Stimulated activated CD8-positive, alpha-beta memory T cell treated with anti-CD3 and anti-CD28 coated beads, Interleukin-7, amount 100 ng/mL, for 4 hours (primary cell): Measurements from ENCODE around the gene C16orf92.

ENCODE experiments used
- DNase-seq, 2 donors: peaks; one replicate each; pipeline ENCODE4 v3.0.0-alpha.2; 2020; ENCODE audit warnings: low read depth in 2 of 2

Gene C16orf92, protein sequence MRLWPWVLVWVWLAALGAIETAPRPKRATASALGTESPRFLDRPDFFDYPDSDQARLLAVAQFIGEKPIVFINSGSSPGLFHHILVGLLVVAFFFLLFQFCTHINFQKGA

GRCh38 chr16:30022887-30023286, at the start of gene C16orf92:
Gene C16orf92, plus strand, starts transcription at chr16:30023198. Its CDS starts 143 bp downstream, at chr16:30023341.
- no peak for DNase-seq

DNA sequence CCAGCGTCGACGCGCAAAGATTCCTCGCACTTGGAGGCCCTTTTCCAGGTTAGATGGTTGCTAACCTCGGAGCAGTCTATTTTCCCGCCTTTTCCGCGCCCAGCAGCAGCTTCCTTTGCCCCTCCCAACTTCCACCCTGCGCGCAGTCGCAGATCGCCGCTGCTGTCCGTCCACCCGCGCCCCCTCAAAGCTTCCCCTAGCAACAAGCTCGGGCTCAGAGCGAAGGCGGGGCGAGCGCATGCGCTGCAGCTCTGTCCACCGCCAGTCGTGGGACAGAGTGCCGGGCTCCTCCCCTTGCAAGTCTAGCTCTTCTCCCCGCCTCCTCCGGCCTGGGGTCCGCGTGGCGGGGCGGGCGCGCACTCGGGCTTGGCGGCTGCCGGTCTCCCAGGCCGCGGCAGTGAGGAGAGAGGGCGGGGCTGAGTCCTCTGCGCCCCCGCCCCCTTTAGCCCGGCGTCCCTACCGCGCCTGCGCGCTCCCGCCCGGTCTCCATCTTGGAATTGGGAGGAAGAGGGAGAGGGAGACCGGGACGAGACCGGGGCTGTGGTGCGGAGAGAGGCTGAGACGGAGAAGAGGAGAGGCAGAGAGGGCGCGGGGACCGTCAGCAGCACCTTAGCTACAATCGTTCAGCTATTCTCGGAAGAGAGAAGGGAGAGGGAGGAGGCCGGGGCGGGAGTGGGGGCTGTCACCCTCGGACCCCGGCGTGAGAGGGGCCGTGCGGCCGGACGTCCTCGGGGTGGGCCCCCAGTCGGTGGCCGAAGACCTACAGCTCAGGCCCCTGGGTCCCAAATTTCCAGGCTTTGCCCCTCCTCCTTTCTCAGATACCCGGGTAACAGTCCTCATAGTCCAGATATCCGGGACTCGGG, 49.4 kb upstream of the C16orf92 start, which contains the start of gene TAOK2:
TSS of gene TAOK2 (plus strand) at position 485 of the 863 bp plus-strand sequence. CDS start 3,905 bp downstream, outside the sequence.
- DNase-seq: peak; percentile 86 to 95

GRCh38 chr16:29974291-29975133, 48.5 kb upstream of the C16orf92 start:
- no peak for DNase-seq

- DNase-seq: no peak
These were observed 47.9 kb upstream of the C16orf92 start for GRCh38 chr16:29975134-29975538.

DNA sequence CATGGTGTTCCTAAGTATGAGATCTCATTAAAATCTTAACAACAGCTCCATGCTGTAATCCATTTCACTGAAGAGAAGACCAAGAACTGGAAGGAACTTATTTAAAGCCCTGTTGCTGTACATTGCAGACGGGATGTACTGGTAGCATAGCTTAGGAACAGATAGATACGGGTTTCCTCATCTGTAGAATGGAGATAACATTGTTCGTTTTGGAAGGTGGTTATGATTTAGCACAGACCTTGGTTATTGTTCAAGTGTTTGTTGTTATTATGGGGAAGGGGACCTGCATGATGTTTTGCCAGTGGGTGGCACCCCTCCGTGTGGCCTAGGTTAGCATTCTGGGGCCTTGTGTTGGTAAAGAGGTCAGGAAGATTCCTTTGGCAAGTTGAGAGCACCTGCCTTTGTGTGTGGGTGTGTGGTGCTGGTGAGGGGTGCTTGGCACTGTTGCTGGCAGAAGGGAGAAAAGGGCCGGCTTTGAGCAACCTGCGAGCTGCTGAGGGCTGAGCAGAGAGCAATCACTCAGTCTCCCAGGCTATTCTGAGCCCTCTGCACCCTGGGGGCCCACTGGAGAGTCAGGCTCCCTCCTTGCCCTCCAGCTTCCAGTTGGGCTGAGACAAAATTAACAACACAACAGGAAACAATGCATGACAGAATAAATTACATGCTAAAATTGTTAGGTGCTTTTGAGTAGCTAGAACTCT, 47.0 kb upstream of the C16orf92 start:
- DNase-seq: no peak

DNA sequence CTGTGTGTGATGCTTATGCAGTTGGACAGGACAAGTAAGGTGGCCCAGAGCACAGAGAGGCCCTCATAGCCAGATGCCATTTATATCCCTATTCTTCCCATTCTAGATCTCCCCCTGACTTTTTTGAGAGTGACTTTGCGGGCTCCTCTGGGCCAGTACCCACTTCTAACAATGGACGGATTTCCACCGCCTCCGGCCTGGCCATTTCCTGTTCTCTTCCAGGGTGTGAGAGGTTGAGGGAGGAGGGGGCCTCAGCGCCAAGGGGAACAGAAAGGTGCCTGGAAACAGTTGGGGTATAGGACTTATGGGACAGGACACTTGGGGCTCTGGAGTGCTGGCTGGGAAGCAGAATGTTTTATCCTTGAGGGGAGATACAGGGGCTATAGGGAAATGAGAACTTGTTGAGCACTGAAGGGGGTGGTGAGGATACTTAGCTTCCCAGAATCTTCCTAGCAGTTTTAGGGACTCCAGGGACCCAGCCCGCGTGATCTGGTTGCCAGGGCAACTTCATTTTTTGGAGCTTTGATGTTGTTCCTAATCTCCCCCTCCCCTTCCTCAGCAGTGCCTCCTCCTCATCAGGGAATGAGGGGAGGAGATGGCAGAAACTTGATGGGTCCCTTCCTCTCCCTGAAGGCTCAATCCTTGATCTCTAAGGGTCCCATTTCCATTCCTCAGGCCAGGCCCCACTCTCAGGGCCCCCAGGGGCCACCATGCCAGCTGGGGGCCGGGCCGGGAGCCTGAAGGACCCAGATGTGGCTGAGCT, 45.8 kb upstream of the C16orf92 start:
- no peak for DNase-seq

DNA sequence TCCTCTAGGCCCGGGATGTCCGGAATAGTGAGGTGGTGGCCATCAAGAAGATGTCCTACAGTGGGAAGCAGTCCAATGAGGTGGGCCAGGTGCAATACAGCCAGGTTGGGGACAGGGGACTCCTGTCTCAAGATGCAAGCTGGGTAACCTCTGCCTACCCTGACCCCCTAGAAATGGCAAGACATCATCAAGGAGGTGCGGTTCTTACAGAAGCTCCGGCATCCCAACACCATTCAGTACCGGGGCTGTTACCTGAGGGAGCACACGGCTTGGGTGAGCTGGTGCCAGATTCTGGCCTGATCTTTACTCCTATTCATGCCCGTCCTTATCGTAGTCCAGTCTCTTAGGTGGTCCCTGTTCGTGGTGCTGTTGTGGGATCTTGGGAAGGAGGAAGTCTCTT, 44.9 kb upstream of the C16orf92 start:
- DNase-seq: no peak

GRCh38 chr16:29978564-29979270, 44.3 kb upstream of the C16orf92 start:
- no peak for DNase-seq

DNA sequence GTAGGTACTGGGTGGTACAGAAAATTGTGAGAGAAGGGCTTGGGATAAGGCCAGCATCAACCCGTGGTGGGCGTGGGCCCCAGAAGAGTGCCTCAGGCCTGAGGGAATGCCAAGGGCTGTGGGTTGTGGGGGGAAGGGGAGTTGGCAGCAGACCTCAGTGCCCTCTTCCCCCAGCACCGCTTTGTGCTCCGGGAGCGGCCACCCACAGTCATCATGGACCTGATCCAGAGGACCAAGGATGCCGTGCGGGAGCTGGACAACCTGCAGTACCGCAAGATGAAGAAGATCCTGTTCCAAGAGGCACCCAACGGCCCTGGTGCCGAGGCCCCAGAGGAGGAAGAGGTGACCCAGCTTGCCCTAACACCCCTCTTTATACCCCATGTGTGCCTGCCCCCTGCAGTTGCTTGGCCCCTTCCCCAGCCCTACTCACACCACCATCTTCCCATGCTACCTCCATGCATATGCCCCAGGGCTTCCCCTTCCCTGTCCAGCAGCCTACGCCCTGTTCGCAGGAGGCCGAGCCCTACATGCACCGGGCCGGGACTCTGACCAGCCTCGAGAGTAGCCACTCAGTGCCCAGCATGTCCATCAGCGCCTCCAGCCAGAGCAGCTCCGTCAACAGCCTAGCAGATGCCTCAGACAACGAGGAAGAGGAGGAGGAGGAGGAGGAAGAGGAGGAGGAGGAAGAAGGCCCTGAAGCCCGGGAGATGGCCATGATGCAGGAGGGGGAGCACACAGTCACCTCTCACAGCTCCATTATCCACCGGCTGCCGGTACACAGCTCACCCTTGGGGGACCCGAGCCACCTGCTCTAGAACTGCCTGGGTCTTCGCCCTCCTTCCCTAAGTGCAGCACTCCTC, 40.2 kb upstream of the C16orf92 start:
- DNase-seq: no peak

GRCh38 chr16:29983420-29984136, 39.4 kb upstream of the C16orf92 start:
- DNase-seq: no peak

DNA sequence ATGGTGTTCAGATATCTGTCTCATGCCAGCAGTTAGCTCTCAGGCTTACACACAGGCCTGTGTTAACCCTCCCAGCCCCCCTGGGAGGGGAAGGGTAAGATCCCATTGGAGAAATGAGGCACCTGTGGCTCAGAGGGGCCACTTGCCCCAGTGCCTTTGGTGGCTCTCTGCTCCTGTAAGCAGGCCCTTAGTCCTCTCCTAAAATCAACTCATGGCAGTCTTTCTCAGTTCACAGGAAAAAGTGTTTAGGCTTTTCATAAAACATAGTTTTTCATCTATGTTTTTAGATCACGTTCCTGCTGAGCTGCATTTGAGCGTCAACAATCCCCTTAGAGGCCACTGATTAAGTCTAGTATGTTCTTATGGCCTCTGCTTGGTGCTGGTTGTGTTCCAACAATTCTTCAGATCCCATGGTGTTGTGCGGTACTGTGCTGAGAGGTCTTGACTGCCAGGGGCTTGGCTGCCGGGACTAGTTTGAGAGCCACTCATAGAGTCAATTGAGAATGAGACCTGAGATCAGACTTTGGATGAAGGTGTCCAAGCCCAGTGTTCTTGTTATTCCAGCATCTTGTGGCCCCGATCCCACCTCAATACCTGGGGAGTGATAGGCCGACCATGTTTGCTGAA, 38.7 kb upstream of the C16orf92 start:
- DNase-seq: no peak

- no peak for DNase-seq
These were observed 38.2 kb upstream of the C16orf92 start for GRCh38 chr16:29984764-29985147.

GRCh38 chr16:29985271-29985811, 37.7 kb upstream of the C16orf92 start:
- DNase-seq: no peak

- DNase-seq: no peak
These were observed 36.8 kb upstream of the C16orf92 start for GRCh38 chr16:29986231-29986630.

DNA sequence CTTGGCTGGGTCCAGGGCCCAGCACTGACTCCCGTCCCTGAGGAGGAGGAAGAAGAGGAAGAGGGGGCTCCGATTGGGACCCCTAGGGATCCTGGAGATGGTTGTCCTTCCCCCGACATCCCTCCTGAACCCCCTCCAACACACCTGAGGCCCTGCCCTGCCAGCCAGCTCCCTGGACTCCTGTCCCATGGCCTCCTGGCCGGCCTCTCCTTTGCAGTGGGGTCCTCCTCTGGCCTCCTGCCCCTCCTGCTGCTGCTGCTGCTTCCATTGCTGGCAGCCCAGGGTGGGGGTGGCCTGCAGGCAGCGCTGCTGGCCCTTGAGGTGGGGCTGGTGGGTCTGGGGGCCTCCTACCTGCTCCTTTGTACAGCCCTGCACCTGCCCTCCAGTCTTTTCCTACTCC, 36.1 kb upstream of the C16orf92 start:
- DNase-seq: no peak

- no peak for DNase-seq
These were observed 35.5 kb upstream of the C16orf92 start for GRCh38 chr16:29987371-29988085.

GRCh38 chr16:29988346-29989075, 34.5 kb upstream of the C16orf92 start:
- no peak for DNase-seq
